Nephron progenitor cell (in vitro differentiated cells): ENCODE results near the gene OR1Q1.

Source experiments
- DNase-seq: peaks from one replicate; pipeline ENCODE4 v3.0.0; 2021
- H3K27ac Mint-ChIP-seq: 2 replicates; pipeline ENCODE4 v1.8.0; 2021; ENCODE audit warnings: mild to moderate bottlenecking, moderate library complexity, mixed read lengths
- H3K27me3 Mint-ChIP-seq: 2 replicates; pipeline ENCODE4 v1.8.0; 2021; ENCODE audit warnings: mild to moderate bottlenecking, low read depth, mixed read lengths; ENCODE audit not compliant: poor library complexity
- H3K36me3 Mint-ChIP-seq: 2 replicates; pipeline ENCODE4 v1.8.0; 2021; ENCODE audit warnings: low read depth, mixed read lengths
- H3K4me1 Mint-ChIP-seq: 2 replicates; pipeline ENCODE4 v1.8.0; 2021; ENCODE audit warnings: mixed read lengths
- H3K4me3 Mint-ChIP-seq: 2 replicates; pipeline ENCODE4 v1.8.0; 2021; ENCODE audit warnings: mild to moderate bottlenecking, moderate library complexity, mixed read lengths
- H3K9me3 Mint-ChIP-seq: 2 replicates; pipeline ENCODE4 v1.8.0; 2021; ENCODE audit warnings: mild to moderate bottlenecking, moderate library complexity, mixed read lengths
- CTCF ChIP-seq: fragments of 200-600 bp; sonication (generic); IDR thresholded peaks from 2 replicates; pipeline ENCODE4 v1.5.0; 2021; ENCODE audit warnings: antibody characterized with exemption

Gene OR1Q1

GRCh38 chr9:122605691-122606090 is 8.8 kb upstream of the OR1Q1 start:
- Mint-ChIP-seq H3K9me3 (peaks cover 53% of the 10 kb centered on the region), H3K4me3 (no peak overlapping the region), H3K4me1 (no peaks in the 10 kb centered on the region), H3K27me3 (peaks cover under 1% of the 10 kb centered on the region), H3K36me3 (no peaks in the 10 kb centered on the region), H3K27ac (no peak overlapping the region)
- no peak for DNase-seq
- no peak for TF ChIP-seq CTCF

- Mint-ChIP-seq H3K27ac (no peak overlapping the region), H3K4me3 (no peak overlapping the region), H3K36me3 (no peaks in the 10 kb centered on the region), H3K9me3 (peaks cover 54% of the 10 kb centered on the region), H3K4me1 (no peaks in the 10 kb centered on the region), H3K27me3 (no peaks in the 10 kb centered on the region)
- no peak for TF ChIP-seq CTCF
- no peak for DNase-seq
Measured at GRCh38 chr9:122606587-122606986, 8.0 kb upstream of the OR1Q1 start.

GRCh38 chr9:122609804-122610203 is 4.7 kb upstream of the OR1Q1 start:
- no peaks in the 10 kb centered on the region for H3K27me3 Mint-ChIP-seq
- no peak for TF ChIP-seq CTCF
- H3K9me3 Mint-ChIP-seq = peaks cover 40% of the 10 kb centered on the region
- no peak overlapping the region for H3K4me3 Mint-ChIP-seq
- H3K27ac Mint-ChIP-seq = no peak overlapping the region
- no peaks in the 10 kb centered on the region for H3K4me1 Mint-ChIP-seq
- DNase-seq = no peak
- H3K36me3 Mint-ChIP-seq = no peaks in the 10 kb centered on the region

GRCh38 chr9:122619996-122620395 is 5.5 kb downstream of the OR1Q1 start:
- no peak for TF ChIP-seq CTCF
- Mint-ChIP-seq H3K9me3 (peaks cover 29% of the 10 kb centered on the region), H3K27ac (no peak overlapping the region), H3K36me3 (no peaks in the 10 kb centered on the region), H3K27me3 (no peaks in the 10 kb centered on the region), H3K4me3 (no peak overlapping the region), H3K4me1 (no peaks in the 10 kb centered on the region)
- no peak for DNase-seq

GRCh38 chr9:122642226-122642625 is 27.7 kb downstream of the OR1Q1 start:
- peak; percentile 6 for DNase-seq
- H3K9me3 Mint-ChIP-seq = peaks cover 42% of the 10 kb centered on the region
- H3K4me1 Mint-ChIP-seq = no peaks in the 10 kb centered on the region
- TF ChIP-seq CTCF = no peak
- H3K27me3 Mint-ChIP-seq = no peaks in the 10 kb centered on the region
- H3K27ac Mint-ChIP-seq = no peak overlapping the region
- no peaks in the 10 kb centered on the region for H3K36me3 Mint-ChIP-seq
- H3K4me3 Mint-ChIP-seq = no peak overlapping the region

GRCh38 chr9:122656378-122656777 is 41.8 kb downstream of the OR1Q1 start:
- H3K4me1 Mint-ChIP-seq = no peaks in the 10 kb centered on the region
- DNase-seq = no peak
- H3K9me3 Mint-ChIP-seq = peaks cover 36% of the 10 kb centered on the region
- peaks cover 4% of the 10 kb centered on the region for H3K27me3 Mint-ChIP-seq
- H3K27ac Mint-ChIP-seq = no peak overlapping the region
- no peak overlapping the region for H3K4me3 Mint-ChIP-seq
- TF ChIP-seq CTCF = no peak
- no peaks in the 10 kb centered on the region for H3K36me3 Mint-ChIP-seq
